ENCODE data around the gene FOXA3. TPM values are rescaled to one million over a fixed set of nuclear protein-coding genes. Genes with fewer than 3 reads are reported as not detected.

Gene FOXA3
- total RNA-seq, 1 experiment from 2014 or later, result 5.8 TPM

DNA sequence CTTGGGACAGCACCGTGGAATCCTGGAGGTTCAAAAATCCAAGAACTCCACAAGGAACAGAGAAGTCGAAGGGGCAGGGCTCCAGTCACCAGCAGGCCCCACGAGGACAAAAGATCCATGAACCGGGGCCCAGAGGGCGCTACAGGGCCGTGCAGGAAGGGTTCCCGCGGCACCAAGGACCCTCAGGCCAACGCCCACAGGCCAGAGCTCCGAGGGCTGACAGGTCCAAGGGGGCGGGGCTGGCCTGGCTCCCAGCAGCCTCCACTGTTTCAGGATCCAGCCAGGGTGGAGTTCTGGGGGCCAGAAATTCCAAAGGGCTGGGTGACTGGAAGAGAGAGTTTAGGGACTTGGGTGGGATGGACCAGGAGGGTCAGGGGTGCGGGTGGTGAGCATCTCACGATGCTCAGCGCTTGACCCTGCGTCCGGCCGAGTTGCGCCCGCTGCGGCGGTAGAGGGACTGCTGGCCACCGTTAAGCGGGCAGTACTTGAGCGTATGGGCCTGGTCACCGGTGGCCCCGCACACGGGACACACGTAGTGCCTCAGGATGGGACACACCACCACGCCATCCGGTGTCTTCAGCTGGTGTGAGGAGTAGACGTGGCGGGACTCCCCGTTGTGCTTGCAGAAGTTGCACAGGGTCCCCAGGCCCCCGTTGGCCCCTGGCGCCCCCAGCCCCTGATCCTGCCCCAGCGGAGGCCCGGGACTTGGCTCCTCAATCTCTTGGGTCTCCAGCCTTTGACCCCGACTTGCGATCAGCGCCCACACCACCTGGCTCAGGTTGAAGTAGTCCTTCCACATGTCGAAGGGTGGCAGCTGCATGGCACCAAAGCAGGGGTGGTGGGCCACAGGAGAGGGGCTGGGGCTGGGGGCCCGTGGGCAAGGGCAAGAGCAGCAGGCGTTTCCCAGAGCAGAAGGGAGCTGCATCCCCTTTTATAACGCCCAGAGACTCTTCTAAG lies 50.0 kb downstream of the FOXA3 start, which contains the start of gene NANOS2:
Gene NANOS2 (minus strand): TSS at position 905 of the 957 bp plus-strand sequence. CDS start 85 bp downstream, at position 820.
- no peak within 1 kb of the TSS for H3K9ac ChIP-seq (ENCODE audit: low read length)
- H3K36me3 ChIP-seq (ENCODE audit: control insufficient read depth in 1 of 2, insufficient read depth in 2 of 2, low read length in 2 of 2), result no peaks in the 10 kb centered on the region
- intact Hi-C loops (cut with micrococcal nuclease), result loop anchor here (5.0 kb wide), 1 partner anchor 103 kb away; no protein-coding TSS in a partner anchor
- no peaks in the 10 kb centered on the region for H4K20me1 ChIP-seq (ENCODE audit: insufficient read depth)
- H3K4me2 ChIP-seq (ENCODE audit: low read length), result 0 out of 2 replicates have a peak within 1 kb of the TSS, but pooled peaks have one; percentile 10
- no TSS peak for BruUV-seq (replicated peaks)
- TF ChIP-seq, protein P1, sequence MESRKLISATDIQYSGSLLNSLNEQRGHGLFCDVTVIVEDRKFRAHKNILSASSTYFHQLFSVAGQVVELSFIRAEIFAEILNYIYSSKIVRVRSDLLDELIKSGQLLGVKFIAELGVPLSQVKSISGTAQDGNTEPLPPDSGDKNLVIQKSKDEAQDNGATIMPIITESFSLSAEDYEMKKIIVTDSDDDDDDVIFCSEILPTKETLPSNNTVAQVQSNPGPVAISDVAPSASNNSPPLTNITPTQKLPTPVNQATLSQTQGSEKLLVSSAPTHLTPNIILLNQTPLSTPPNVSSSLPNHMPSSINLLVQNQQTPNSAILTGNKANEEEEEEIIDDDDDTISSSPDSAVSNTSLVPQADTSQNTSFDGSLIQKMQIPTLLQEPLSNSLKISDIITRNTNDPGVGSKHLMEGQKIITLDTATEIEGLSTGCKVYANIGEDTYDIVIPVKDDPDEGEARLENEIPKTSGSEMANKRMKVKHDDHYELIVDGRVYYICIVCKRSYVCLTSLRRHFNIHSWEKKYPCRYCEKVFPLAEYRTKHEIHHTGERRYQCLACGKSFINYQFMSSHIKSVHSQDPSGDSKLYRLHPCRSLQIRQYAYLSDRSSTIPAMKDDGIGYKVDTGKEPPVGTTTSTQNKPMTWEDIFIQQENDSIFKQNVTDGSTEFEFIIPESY (IDR thresholded peaks at IDR 0.05; ENCODE audit: extremely low read depth, insufficient replicate concordance, low read length), result no peak
- TF ChIP-seq CEBPB (IDR thresholded peaks at IDR 0.05; ENCODE audit: low read depth) (no peak), RAD21 (IDR thresholded peaks at IDR 0.05; ENCODE audit: low read depth) (peak; percentile 79), TCF7L2 (IDR thresholded peaks at IDR 0.05; ENCODE audit: borderline replicate concordance, extremely low read depth, insufficient read depth, insufficient read length) (no peak), ZNF274 (IDR thresholded peaks at IDR 0.05; ENCODE audit: low read depth, low read length) (no peak), FOSL1 (IDR thresholded peaks at IDR 0.05; ENCODE audit: low read depth) (no peak)
- TF ChIP-seq, protein P2, sequence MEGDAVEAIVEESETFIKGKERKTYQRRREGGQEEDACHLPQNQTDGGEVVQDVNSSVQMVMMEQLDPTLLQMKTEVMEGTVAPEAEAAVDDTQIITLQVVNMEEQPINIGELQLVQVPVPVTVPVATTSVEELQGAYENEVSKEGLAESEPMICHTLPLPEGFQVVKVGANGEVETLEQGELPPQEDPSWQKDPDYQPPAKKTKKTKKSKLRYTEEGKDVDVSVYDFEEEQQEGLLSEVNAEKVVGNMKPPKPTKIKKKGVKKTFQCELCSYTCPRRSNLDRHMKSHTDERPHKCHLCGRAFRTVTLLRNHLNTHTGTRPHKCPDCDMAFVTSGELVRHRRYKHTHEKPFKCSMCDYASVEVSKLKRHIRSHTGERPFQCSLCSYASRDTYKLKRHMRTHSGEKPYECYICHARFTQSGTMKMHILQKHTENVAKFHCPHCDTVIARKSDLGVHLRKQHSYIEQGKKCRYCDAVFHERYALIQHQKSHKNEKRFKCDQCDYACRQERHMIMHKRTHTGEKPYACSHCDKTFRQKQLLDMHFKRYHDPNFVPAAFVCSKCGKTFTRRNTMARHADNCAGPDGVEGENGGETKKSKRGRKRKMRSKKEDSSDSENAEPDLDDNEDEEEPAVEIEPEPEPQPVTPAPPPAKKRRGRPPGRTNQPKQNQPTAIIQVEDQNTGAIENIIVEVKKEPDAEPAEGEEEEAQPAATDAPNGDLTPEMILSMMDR (IDR thresholded peaks at IDR 0.05 in 2 of 3, conservative IDR thresholded peaks at IDR 0.05 in 1 of 3; ENCODE audit: borderline replicate concordance in 1 of 3, insufficient read depth in 1 of 3, low read depth in 2 of 3, low read length in 2 of 3), result peak; percentile 52 to 69 (median 55)
- TF ChIP-seq, protein P3, sequence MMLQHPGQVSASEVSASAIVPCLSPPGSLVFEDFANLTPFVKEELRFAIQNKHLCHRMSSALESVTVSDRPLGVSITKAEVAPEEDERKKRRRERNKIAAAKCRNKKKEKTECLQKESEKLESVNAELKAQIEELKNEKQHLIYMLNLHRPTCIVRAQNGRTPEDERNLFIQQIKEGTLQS (IDR thresholded peaks at IDR 0.05), result no peak
- no peak within 1 kb of the TSS for H3K4me3 ChIP-seq (replicated peaks in 1 of 2; ENCODE audit: low read depth in 1 of 2, low read length in 2 of 2)
- peaks cover 4 to 12% of the 10 kb centered on the region in 2 experiments; a peak in 3 of 4 replicates for H3K4me1 ChIP-seq (ENCODE audit: control insufficient read depth in 1 of 2, insufficient read depth in 2 of 2, low read length in 2 of 2)
- no peaks in the 10 kb centered on the region for H3K27me3 ChIP-seq (ENCODE audit: insufficient read depth, low read length)
- H3K79me2 ChIP-seq (ENCODE audit: insufficient read depth, low read length), result no peaks in the 10 kb centered on the region
- no peak within 1 kb of the TSS for H2AFZ ChIP-seq (ENCODE audit: low read depth, low read length, poor library complexity, severe bottlenecking)
- DNase-seq (ENCODE audit: low read depth, low spot score) (peak; percentile 56), ATAC-seq (peak; percentile 91)
- ChIA-PET RAD21 (ENCODE audit: low non-redundant PET in 1 of 2, low total read pairs in 2 of 2, uncharacterized antibody in 2 of 2, unreplicated experiment in 2 of 2) (no interaction called here), POLR2A (interaction anchor here (1.3 to 2.2 kb wide), 2 partner anchors 11 to 51 kb away, joined by 3 to 6 read pairs; partner anchors contain the start of gene SYMPK), CTCF (interaction anchor here (0.6 to 1.8 kb wide), 5 partner anchors 12 to 162 kb away, joined by 3 to 8 read pairs (median 7); partner anchors contain the start of gene MYPOP)
- no peaks in the 10 kb centered on the region for H3K9me3 ChIP-seq (ENCODE audit: control insufficient read depth in 1 of 2, insufficient read depth in 1 of 2, low read depth in 1 of 2, low read length in 2 of 2)
- no peak within 1 kb of the TSS for H3K27ac ChIP-seq (ENCODE audit: low read depth, low read length)
- no peaks in the 10 kb centered on the region for H3K9me2 ChIP-seq (ENCODE audit: insufficient read depth)
